Mammary microvascular endothelial cell (primary cell): Measurements from ENCODE around the gene KRT83. TPM values are rescaled to one million over a fixed set of nuclear protein-coding genes. Genes with fewer than 3 reads are reported as not detected.

Source experiments
- total RNA-seq: library from RNA; depleted of rRNA; stranded (reverse); fragments of >200 nt; gene quantifications from 2 replicates; pipeline ENCODE4 v1.2.3, GENCODE V29; 2015

KRT83 gene
- not detected in 2 replicates for total RNA-seq

DNA sequence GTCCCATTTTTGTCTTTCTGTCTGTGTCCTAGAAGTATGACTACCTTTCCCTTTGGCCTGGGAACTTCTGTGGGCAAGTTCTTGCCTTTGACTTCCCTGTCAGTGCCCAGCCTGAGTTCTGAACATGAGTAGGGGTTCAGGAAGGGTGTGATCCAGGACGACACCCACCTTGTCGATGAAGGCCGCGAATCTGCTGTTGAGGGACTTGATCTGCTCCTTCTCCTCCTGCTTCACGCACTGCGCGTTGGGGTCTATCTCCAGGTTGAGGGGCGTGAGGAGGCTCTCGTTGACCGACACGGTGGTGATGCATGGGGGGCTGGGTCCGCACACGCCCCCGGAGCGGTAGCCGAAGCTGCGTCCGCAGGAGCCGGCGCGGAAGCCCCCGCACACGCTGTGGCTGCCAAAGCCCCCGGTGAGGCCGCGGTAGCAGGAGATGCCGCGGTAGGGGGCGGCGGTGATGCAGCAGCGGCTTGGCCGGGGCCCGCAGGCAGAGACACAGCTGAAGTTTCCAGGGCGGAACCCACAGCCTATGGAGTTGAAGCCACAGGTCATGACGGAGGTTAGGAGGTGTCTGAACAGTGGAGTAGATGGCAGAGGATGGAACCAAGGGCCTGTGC lies at the start of gene KRT83:
Gene KRT83 (minus strand): TSS at position 615 of the 617 bp plus-strand sequence. CDS start 63 bp downstream, at position 552.

DNA sequence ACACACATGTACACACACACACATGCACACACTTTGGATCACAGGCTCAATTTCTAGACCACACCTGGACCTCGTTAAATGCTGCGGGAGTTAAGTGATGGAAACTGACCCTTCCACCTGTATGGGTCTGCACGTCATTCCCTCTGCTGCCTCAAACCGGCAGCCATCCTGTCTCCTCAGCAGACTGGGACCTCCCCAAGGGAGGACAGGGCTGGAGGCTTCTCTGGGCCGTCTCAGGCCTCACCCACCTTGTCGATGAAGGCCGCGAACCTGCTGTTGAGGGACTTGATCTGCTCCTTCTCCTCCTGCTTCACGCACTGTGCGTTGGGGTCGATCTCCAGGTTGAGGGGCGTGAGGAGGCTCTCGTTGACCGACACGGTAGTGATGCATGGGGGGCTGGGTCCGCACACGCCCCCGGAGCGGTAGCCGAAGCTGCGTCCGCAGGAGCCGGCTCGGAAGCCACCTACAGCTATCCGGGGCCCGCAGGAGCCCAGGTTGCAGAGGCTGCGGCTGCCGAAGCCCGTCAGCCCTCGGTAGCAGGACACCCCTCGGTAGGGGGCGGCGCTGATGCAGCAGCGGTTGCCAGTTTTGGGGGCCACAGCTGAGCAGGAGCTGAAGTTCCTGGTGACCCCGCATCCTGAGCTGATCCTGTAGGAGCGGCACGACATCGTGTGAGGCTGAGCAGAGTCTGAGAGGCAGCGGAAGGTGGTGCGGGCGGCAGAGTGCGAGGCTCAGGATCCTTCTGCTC lies 45.7 kb upstream of the KRT83 start, which contains the start of gene KRT85:
Gene KRT85 (minus strand): TSS at position 744 of the 748 bp plus-strand sequence. CDS start 76 bp downstream, at position 668.

DNA sequence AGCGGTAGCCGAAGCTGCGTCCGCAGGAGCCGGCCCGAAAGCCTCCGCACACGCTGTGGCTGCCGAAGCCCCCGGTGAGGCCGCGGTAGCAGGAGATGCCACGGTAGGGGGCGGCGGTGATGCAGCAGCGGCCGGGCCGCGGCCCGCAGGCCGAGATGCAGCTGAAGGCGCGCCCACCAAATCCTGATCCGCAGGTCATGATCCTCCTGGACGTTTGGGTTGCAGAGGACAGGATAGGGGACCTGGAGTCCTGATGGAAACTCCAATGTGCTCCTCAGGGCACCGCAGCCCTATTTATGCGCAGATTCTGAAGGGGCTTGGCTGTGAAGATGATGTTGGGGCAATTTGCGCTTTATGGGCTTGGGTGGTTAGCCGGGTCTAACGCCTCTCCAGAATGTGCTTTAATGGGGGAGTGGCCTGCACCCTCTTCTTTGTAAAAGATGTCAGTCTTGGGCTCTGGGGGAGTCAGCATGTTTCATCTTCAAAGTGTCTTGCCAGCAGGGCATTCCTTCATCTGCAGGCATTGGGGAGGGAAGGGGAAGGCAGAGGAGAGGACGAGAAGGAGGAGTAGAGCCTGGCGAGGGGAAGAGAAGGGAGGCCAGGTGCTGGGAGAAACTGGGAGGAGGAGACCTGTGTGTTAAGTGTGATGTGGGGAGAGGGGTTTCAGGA lies 29.8 kb downstream of the KRT83 start, which contains the start of gene KRT81:
Gene KRT81 (minus strand): TSS at position 268 of the 669 bp plus-strand sequence. CDS start 69 bp downstream, at position 199.

DNA sequence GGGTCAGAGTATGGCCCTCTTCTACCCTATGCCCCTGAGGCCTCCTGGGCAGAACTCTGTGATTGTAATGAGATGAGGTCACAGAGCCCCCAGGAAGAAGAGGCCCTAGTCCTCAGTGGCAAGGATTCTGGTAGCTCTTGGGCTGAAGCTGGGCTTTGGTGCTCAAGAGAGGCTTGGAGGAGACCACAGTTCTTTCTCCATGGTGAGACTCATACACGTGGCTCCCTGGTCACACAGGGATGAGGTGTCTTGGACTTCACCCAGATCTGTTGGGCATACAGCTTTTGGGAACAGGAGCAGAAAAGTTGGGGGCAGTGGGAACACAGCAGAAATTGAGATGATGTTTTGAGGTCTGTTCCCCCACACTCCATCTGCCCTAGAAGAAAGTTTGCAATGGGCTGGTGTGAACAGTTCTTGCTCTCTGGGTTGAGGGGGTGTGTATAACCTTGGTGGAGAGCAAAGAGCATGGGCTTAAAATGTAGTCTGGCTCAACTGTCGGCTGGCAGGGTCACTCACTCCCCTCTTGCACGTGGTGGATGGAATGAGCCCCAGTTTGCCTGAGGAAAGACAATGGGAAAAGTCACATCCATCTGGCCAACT lies 46.6 kb downstream of the KRT83 start, which contains the start of gene KRT86:
Gene KRT86 (plus strand): TSS at position 125 of the 600 bp plus-strand sequence. CDS start 27,272 bp downstream, outside the sequence.

Other genes with a start within 250 kb of the KRT83 start
- not detected in 2 replicates for gene SMIM41, start 241.7 kb downstream of the KRT83 start, total RNA-seq
- 1.1 and 1.5 TPM in 2 replicates for gene KRT80, start 129.4 kb downstream of the KRT83 start, total RNA-seq
- gene KRT7, start 88.2 kb downstream of the KRT83 start, total RNA-seq = 332 and 351 TPM in 2 replicates
- 0.10 TPM in 1 of 2 replicates, not detected in the other for gene KRT86, start 46.8 kb downstream of the KRT83 start, total RNA-seq
- gene KRT81, start 29.9 kb downstream of the KRT83 start, total RNA-seq = 0.20 and 0.67 TPM in 2 replicates
- gene KRT85, start 46.1 kb upstream of the KRT83 start, total RNA-seq = not detected in 2 replicates
- gene KRT84, start 64.3 kb upstream of the KRT83 start, total RNA-seq = not detected in 2 replicates
- not detected in 2 replicates for gene KRT82, start 84.9 kb upstream of the KRT83 start, total RNA-seq
- gene KRT75, start 113.0 kb upstream of the KRT83 start, total RNA-seq = not detected in 2 replicates
- not detected in 2 replicates for gene KRT6B, start 130.7 kb upstream of the KRT83 start, total RNA-seq
- not detected in 2 replicates for gene KRT6C, start 152.4 kb upstream of the KRT83 start, total RNA-seq
- gene KRT6A, start 171.9 kb upstream of the KRT83 start, total RNA-seq = not detected in 2 replicates
- not detected in 2 replicates for gene KRT5, start 199.0 kb upstream of the KRT83 start, total RNA-seq
- under 0.01 TPM in 1 of 2 replicates, not detected in the other for gene KRT71, start 231.7 kb upstream of the KRT83 start, total RNA-seq